OCI-LY1 (cell line): ENCODE data around the gene ARID5B.

Source experiments
- EZH2 ChIP-seq: fragments of 200-600 bp; sonication (generic), shearing (Covaris generic); IDR thresholded peaks from 2 replicates; pipeline ENCODE4 v1.8.0; 2017; ENCODE audit warnings: borderline replicate concordance, mixed run types, mild to moderate bottlenecking, antibody characterized with exemption, low read length, moderate library complexity, mixed read lengths
- TF ChIP-seq, protein P1 (sequence below): fragments of 200-600 bp; sonication (generic), shearing (Covaris generic); IDR thresholded peaks from 2 replicates; pipeline ENCODE4 v1.5.1; 2017; ENCODE audit warnings: mild to moderate bottlenecking, antibody characterized with exemption, low read length, moderate library complexity, mixed read lengths

DNA sequence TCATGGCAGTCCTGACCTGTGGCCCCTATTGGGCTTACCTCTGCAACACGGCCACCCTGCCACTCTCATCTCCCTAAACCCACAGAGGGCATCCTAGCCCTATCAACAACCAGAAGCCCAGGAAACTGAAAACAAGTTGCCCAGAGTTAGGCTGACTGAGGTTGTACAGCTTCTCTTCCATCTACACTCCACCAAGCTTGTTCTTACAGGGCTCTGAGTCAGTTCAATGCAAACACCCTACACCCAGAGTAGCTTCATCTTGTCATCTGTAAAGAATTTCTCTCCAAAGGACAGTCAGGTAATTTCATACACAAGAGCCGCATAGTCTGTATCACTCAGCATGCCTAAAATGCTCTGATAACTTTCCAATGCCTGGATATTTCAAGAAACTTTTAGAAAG lies 175.4 kb downstream of the ARID5B start:
- TF ChIP-seq, protein P1, sequence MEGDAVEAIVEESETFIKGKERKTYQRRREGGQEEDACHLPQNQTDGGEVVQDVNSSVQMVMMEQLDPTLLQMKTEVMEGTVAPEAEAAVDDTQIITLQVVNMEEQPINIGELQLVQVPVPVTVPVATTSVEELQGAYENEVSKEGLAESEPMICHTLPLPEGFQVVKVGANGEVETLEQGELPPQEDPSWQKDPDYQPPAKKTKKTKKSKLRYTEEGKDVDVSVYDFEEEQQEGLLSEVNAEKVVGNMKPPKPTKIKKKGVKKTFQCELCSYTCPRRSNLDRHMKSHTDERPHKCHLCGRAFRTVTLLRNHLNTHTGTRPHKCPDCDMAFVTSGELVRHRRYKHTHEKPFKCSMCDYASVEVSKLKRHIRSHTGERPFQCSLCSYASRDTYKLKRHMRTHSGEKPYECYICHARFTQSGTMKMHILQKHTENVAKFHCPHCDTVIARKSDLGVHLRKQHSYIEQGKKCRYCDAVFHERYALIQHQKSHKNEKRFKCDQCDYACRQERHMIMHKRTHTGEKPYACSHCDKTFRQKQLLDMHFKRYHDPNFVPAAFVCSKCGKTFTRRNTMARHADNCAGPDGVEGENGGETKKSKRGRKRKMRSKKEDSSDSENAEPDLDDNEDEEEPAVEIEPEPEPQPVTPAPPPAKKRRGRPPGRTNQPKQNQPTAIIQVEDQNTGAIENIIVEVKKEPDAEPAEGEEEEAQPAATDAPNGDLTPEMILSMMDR, result peak; percentile 25; the same call in 1 of the 2 replicates
- no peak for TF ChIP-seq EZH2
